Panc1 (cell line): ENCODE data around the gene GNG14. TPM values are rescaled to one million over a fixed set of nuclear protein-coding genes. Genes with fewer than 3 reads are reported as not detected.

Experiments used
- ATAC-seq: fragments of 200-7000 bp; cut with Tn5 transposase; 2 replicates; pipeline ENCODE4 v1.9.1; 2020; ENCODE audit warnings: mild to moderate bottlenecking, moderate library complexity
- BruUV-seq: library from RNA; stranded (reverse); fragments of 400-500 nt; replicated peaks from 2 replicates; lab custom pipeline; 2021; lab: Mats Ljungman, UMichigan
- CTCF ChIA-PET: fragments of 300-600 bp; sonication (Branson Sonifier 250); formaldehyde crosslinking; loops from one replicate; lab custom pipeline; 2022; ENCODE audit warnings: antibody characterized with exemption; lab: Charles Lee
- POLR2A ChIA-PET: fragments of 300-600 bp; sonication (Branson Sonifier 250); formaldehyde crosslinking; loops from one replicate; lab custom pipeline; 2022; ENCODE audit warnings: antibody characterized with exemption; lab: Charles Lee
- DNase-seq: peaks from one replicate; pipeline ENCODE4 v3.0.0-alpha.2; 2010; ENCODE audit warnings: low read depth, low spot score
- H3K27ac ChIP-seq: 2 replicates; pipeline ENCODE4 v1.5.1; 2011; ENCODE audit warnings: mild to moderate bottlenecking, low read length, inconsistent platforms
- H3K27me3 ChIP-seq: fragments of 200-500 bp; sonication (Bioruptor generic); 2 replicates; pipeline ENCODE4 v1.6.0; 2014; ENCODE audit warnings: low read length, inconsistent platforms; ENCODE audit not compliant: control insufficient read depth, insufficient read depth
- H3K36me3 ChIP-seq: fragments of 200-500 bp; sonication (Bioruptor generic); 2 replicates; pipeline ENCODE4 v1.5.1; 2014; ENCODE audit warnings: inconsistent platforms, mild to moderate bottlenecking, low read length, moderate library complexity; ENCODE audit not compliant: control insufficient read depth, insufficient read depth
- H3K4me1 ChIP-seq: 2 replicates; pipeline ENCODE4 v1.5.1; 2011; ENCODE audit warnings: inconsistent platforms, mild to moderate bottlenecking, low read length, moderate library complexity; ENCODE audit not compliant: control insufficient read depth, insufficient read depth
- H3K4me3 ChIP-seq, 2 experiments: 2 replicates each; pipeline ENCODE4 v1.5.1; 2011 to 2012; ENCODE audit warnings: low read depth in 2 of 2, low read length in 2 of 2, mild to moderate bottlenecking in 2 of 2, inconsistent platforms in 1 of 2, moderate library complexity in 1 of 2
- H3K9me3 ChIP-seq: fragments of 200-500 bp; sonication (Bioruptor generic); 2 replicates; pipeline ENCODE4 v1.5.1; 2014; ENCODE audit warnings: low read depth, mild to moderate bottlenecking, inconsistent platforms, low read length, moderate library complexity; ENCODE audit not compliant: control insufficient read depth, insufficient read depth
- CTCF ChIP-seq: fragments of 450-650 bp; IDR thresholded peaks from 2 replicates; pipeline ENCODE4 v1.5.1; 2017; ENCODE audit warnings: mild to moderate bottlenecking
- POLR2AphosphoS5 ChIP-seq: IDR thresholded peaks from 2 replicates; pipeline ENCODE4 v1.6.1; 2012; ENCODE audit warnings: mild to moderate bottlenecking, low read depth, low read length, moderate library complexity
- REST ChIP-seq, 2 experiments: IDR thresholded peaks; 2 replicates each; pipeline ENCODE4 v1.6.1; 2011 to 2012; ENCODE audit warnings: low read depth in 2 of 2, control low read depth in 1 of 2, low read length in 1 of 2, mild to moderate bottlenecking in 1 of 2, moderate library complexity in 1 of 2; ENCODE audit not compliant: insufficient read depth in 1 of 2
- SIN3A ChIP-seq: IDR thresholded peaks from 2 replicates; pipeline ENCODE4 v1.6.1; 2012; ENCODE audit warnings: low read depth, mild to moderate bottlenecking, low read length, moderate library complexity, borderline replicate concordance; ENCODE audit not compliant: insufficient read depth
- TCF7L2 ChIP-seq: IDR thresholded peaks from 2 replicates; pipeline ENCODE4 v1.6.1; 2011; ENCODE audit warnings: mild to moderate bottlenecking, low read depth, low read length, inconsistent platforms
- in situ Hi-C: cut with HindIII; loops from 2 replicates; pipeline ENCODE4 v1.10.0; 2016; ENCODE audit warnings: low sequenced_read_pairs, low pct_unique_long_range_greater_than_20kb
- intact Hi-C: fragments of 100-400 bp; cut with micrococcal nuclease; formaldehyde crosslinking; loops from one replicate; pipeline ENCODE4 v1.10.0; 2022; ENCODE audit not compliant: unreplicated experiment
- total RNA-seq: library from RNA; stranded (reverse); gene quantifications from one replicate; pipeline ENCODE4 v1.2.1, GENCODE V29; 2021; ENCODE audit not compliant: unreplicated experiment

The GNG14 gene
- total RNA-seq, 1 experiment from 2014 or later, result not detected

DNA sequence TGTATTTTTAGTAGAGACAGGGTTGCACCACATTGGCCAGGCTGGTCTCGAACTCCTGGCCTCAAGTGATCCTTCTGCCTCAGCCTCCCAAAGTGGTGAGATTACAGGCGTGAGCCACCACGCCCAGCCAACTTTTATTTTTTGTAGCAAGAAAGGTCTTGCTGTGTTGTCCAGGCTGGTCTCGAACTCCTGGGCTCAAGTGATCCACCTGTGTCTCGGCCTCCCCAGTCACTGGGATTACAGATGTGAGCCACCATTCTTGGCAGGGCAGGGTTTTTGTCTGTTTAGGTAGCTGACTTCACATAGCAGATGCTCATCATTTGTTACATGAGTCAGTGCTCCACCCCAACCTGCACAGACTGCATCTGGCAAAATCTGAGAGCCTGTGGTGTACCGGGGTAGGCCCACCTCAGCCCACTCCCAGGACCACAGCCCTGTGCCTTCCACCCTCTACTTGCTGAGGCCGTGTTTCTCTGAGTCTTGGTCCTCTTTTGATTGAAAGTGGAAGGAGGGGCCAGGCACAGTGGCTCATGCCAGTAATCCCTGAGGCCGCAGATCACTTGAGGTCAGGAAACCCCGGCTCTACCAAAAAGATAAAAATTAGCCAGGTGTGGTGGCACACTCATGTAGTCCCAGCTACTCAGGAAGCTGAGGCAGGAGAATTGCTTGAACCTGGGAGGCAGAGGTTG, 40.1 kb downstream of the GNG14 start:
- DNase-seq (no peak), ATAC-seq (no peak)
- intact Hi-C loops, result no loop called here
- Histone ChIP-seq H3K9me3 (no peaks in the 10 kb centered on the region), H3K36me3 (no peaks in the 10 kb centered on the region; the same call in none of the 2 replicates), H3K27me3 (no peaks in the 10 kb centered on the region), H3K4me1 (peaks cover 6% of the 10 kb centered on the region; the same call in 1 of the 2 replicates), H3K4me3 (no peak overlapping the region), H3K27ac (no peak overlapping the region)
- ChIA-PET POLR2A (interaction anchor here (0.7 kb wide), 3 partner anchors 27 to 899 kb away, joined by 5 to 9 read pairs (median 6); no protein-coding TSS in a partner anchor), CTCF (interaction anchor here (0.7 kb wide), 1 partner anchor 1631 kb away, joined by 3 read pairs; no protein-coding TSS in a partner anchor)
- in situ Hi-C loops, result no loop called here
- BruUV-seq, result no TSS peak
- no peak for TF ChIP-seq CTCF
- TF ChIP-seq POLR2AphosphoS5, result no peak

DNA sequence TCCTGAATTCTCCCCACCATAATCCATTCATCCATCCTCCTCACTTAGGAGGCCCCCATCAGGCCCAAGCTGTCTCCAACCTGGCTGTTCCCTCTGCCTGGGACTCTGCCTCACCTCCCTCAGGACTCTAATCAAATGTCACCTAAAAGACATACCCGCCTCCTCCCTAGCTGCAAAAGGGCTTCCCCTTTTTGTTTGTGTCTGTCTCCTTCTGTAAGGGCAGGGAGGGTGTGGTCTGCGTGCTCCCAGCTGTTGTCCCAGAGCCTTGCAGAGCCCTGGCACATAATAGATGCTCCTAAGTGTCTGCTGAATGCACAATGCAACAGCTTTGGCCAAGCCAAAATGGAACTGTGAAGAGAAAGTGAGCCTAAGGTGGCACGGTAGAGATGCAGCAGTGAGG, 42.3 kb downstream of the GNG14 start:
- H3K27ac ChIP-seq, result no peak overlapping the region
- H3K4me1 ChIP-seq, result peaks cover 8% of the 10 kb centered on the region; the same call in 1 of the 2 replicates
- H3K4me3 ChIP-seq, result no peak overlapping the region
- no peak for DNase-seq
- ATAC-seq, result no peak
- intact Hi-C loops (no loop called here), in situ Hi-C loops (no loop called here)
- ChIA-PET POLR2A (no interaction called here), CTCF (no interaction called here)
- H3K27me3 ChIP-seq, result no peaks in the 10 kb centered on the region
- H3K9me3 ChIP-seq, result no peaks in the 10 kb centered on the region
- H3K36me3 ChIP-seq, result peaks cover 9% of the 10 kb centered on the region
- BruUV-seq, result no TSS peak
- no peak for TF ChIP-seq TCF7L2
- TF ChIP-seq POLR2AphosphoS5, result no peak
- TF ChIP-seq SIN3A, result no peak
- no peak for TF ChIP-seq CTCF
- no peak for TF ChIP-seq REST (IDR thresholded peaks at IDR 0.05; ENCODE audit: insufficient read depth in 1 of 2, low read depth in 2 of 2, low read length in 1 of 2)
